ENCODE results near the gene ARHGAP44. TPM values are rescaled to one million over a fixed set of nuclear protein-coding genes. Genes with fewer than 3 reads are reported as not detected.

ARHGAP44 gene
- total RNA-seq, 1 experiment from 2014 or later = 7.3 TPM

GRCh38 chr17:13017655-13018459 is 228.6 kb downstream of the ARHGAP44 start, which contains the start of gene ELAC2 (continued):
- no peak for TF ChIP-seq CTCF (IDR thresholded peaks at IDR 0.05 in 2 of 3, conservative IDR thresholded peaks at IDR 0.05 in 1 of 3; ENCODE audit: borderline replicate concordance in 1 of 3, insufficient read depth in 1 of 3, low read depth in 2 of 3, low read length in 2 of 3)
- TF ChIP-seq ELF1 (IDR thresholded peaks at IDR 0.05; ENCODE audit: borderline replicate concordance, low read depth) = peak; percentile 95

GRCh38 chr17:13024016-13024415 is 234.7 kb downstream of the ARHGAP44 start:
- H3K79me2 ChIP-seq (ENCODE audit: insufficient read depth, low read length) = no peaks in the 10 kb centered on the region
- POLR2A ChIA-PET = no interaction called here
- intact Hi-C loops (cut with micrococcal nuclease) = no loop called here
- ATAC-seq (peak; percentile 14), DNase-seq (ENCODE audit: low read depth, low spot score) (no peak)
- H3K4me1 ChIP-seq (ENCODE audit: control insufficient read depth in 1 of 2, insufficient read depth in 2 of 2, low read length in 2 of 2) = peaks cover 4 to 9% of the 10 kb centered on the region in 2 experiments; a peak in 2 of 4 replicates
- H3K9me2 ChIP-seq (ENCODE audit: insufficient read depth) = no peaks in the 10 kb centered on the region
- H2AFZ ChIP-seq (ENCODE audit: low read depth, low read length, poor library complexity, severe bottlenecking) = peak overlapping the region; percentile 90
- RAD21 ChIA-PET (ENCODE audit: low non-redundant PET in 1 of 2, low total read pairs in 2 of 2, uncharacterized antibody in 2 of 2, unreplicated experiment in 2 of 2) = no interaction called here
- CTCF ChIA-PET = no interaction called here
- H3K27ac ChIP-seq (ENCODE audit: low read depth, low read length) = no peak overlapping the region
- no TSS peak for BruUV-seq (replicated peaks)
- H3K4me3 ChIP-seq (replicated peaks in 1 of 2; ENCODE audit: low read depth in 1 of 2, low read length in 2 of 2) = no peak overlapping the region
- 0 out of 2 replicates have a peak, but pooled peaks cover 3% of the 10 kb centered on the region for H3K27me3 ChIP-seq (ENCODE audit: insufficient read depth, low read length)
- H4K20me1 ChIP-seq (ENCODE audit: insufficient read depth) = no peaks in the 10 kb centered on the region
- no peaks in the 10 kb centered on the region for H3K36me3 ChIP-seq (ENCODE audit: control insufficient read depth in 1 of 2, insufficient read depth in 2 of 2, low read length in 2 of 2)
- H3K9me3 ChIP-seq (ENCODE audit: control insufficient read depth in 1 of 2, insufficient read depth in 1 of 2, low read depth in 1 of 2, low read length in 2 of 2) = no peaks in the 10 kb centered on the region
- H3K9ac ChIP-seq (ENCODE audit: low read length) = no peak overlapping the region
- H3K4me2 ChIP-seq (ENCODE audit: low read length) = peak overlapping the region; percentile 62
- TF ChIP-seq MAX (IDR thresholded peaks at IDR 0.05) (no peak), SRF (IDR thresholded peaks at IDR 0.05; ENCODE audit: low read depth) (no peak), RAD21 (IDR thresholded peaks at IDR 0.05; ENCODE audit: low read depth) (no peak), REST (IDR thresholded peaks at IDR 0.05; ENCODE audit: low read depth) (no peak), EZH2phosphoT487 (IDR thresholded peaks at IDR 0.05; ENCODE audit: borderline replicate concordance) (no peak), FOSL1 (IDR thresholded peaks at IDR 0.05; ENCODE audit: low read depth) (no peak), ZNF274 (IDR thresholded peaks at IDR 0.05; ENCODE audit: low read depth, low read length) (no peak), ZBTB33 (IDR thresholded peaks at IDR 0.05; ENCODE audit: extremely low read depth, insufficient replicate concordance, low read length) (no peak), SIN3A (IDR thresholded peaks at IDR 0.05; ENCODE audit: low read depth) (no peak), CBX3 (IDR thresholded peaks at IDR 0.05; ENCODE audit: low read depth) (no peak), EGR1 (IDR thresholded peaks at IDR 0.05; ENCODE audit: low read depth) (no peak), CTCF (IDR thresholded peaks at IDR 0.05 in 2 of 3, conservative IDR thresholded peaks at IDR 0.05 in 1 of 3; ENCODE audit: borderline replicate concordance in 1 of 3, insufficient read depth in 1 of 3, low read depth in 2 of 3, low read length in 2 of 3) (no peak)
